HG03095 (cell line): ENCODE data around the gene SERPINB7.
A peak's percentile ranks its signal among the peaks of the same experiment; 100 is the strongest.

Source experiments
- ATAC-seq: cut with Tn5 transposase; IDR thresholded peaks from one replicate; pipeline ENCODE4 v1.9.1; 2021; ENCODE audit warnings: moderate library complexity; ENCODE audit not compliant: unreplicated experiment

The SERPINB7 gene

GRCh38 chr18:63787673-63788072 lies 12.5 kb downstream of the SERPINB7 start:
- ATAC-seq = no peak

GRCh38 chr18:63788447-63789096 lies 13.4 kb downstream of the SERPINB7 start:
- no peak for ATAC-seq

GRCh38 chr18:63789327-63789726 lies 14.1 kb downstream of the SERPINB7 start:
- no peak for ATAC-seq

DNA sequence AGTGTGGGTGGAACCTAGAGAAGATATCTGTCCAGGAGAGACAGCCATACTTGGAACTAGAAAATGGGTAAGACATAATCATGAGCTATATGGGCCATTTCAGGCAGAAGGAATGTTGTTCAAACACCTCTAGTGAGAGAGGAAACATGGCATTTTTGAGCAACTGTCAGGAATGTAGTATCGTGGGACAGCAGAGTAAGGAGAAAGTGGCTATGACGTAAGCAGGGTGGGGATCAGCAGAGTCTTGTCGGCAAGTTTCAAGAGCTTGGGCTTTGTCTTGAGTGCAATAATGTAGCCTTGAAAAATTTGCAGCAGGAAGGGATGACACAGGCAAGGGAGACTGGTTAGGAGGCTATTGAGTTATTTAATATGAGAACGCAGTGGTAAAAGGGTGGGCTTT lies 20.4 kb downstream of the SERPINB7 start:
- no peak for ATAC-seq

GRCh38 chr18:63799189-63799588 lies 24.0 kb downstream of the SERPINB7 start:
- ATAC-seq = no peak

DNA sequence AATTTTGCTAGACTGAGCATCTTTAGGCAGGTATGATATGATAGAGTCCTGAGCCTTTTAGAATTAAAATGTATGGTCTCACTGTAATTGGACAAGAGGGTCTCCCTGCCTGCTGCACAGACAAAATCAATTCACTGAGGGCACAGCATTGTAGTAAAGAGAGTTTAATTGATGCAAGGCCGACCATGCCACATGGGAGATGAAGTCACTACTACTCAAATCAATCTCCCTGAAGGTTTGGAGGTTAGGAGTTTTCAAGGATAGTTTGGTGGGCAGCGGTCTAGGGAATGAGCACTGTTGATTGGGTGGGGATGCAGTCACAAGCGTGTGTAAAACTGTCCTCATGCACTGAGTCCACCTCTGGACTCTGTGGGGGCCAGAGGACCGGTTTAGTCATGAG lies 26.1 kb downstream of the SERPINB7 start:
- no peak for ATAC-seq

DNA sequence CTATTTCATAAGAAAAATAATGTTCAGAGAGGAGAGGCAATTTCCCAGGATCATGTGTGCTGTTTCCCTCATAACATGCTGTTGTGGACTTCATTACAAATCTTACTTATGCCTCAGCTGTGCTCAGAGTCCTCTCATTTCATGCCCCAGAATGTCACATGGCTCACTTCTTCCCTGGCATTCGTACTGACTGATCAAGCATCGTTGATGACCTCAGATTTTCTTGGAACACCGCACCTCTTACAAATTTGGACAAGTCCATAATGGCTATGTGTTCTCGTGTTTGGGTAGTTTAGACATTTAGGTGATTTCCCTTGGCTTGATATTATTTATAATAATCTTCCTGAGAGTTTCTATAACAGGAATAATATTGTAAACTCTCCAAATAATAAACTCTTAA lies 32.9 kb downstream of the SERPINB7 start:
- ATAC-seq = no peak

GRCh38 chr18:63817441-63818051 lies 42.3 kb downstream of the SERPINB7 start:
- no peak for ATAC-seq

DNA sequence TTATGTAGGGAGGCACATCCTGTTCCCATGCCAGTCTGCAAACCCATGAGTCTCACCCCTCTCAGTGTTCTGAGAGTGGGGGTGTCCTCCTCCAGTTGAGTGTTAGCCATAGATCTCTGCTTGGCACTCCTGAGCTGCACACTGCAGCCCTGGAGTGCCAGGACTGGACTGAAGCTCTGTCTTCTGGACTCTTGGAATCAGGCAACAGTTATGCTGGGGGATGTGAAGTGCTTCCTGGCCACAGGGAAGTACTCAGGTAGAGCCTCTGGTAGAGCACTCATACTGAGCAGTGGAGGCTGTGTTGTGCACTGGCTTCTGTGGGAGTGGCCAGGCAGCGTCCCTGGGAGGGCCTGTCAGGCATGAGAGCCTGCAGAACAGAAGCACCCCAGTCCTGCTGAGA lies 43.0 kb downstream of the SERPINB7 start:
- no peak for ATAC-seq

DNA sequence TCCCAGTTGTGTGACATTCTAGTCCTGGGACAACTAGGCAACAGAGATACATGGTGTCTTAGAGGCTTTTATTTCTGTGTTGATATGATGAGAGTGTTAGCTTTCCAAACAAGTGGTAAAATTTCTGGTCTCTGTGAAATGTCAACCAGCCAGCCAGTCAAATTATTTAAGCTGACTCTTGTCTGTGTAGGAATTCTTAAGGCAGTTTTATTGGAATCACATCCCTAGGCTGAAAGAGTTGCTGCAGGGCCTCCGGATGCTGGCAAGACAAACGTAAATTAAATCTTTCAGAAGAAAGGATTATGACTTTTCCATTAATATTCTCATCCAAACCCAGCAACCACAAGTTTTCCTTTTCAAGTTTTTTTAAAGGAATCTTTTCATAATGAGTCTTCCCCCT lies 44.6 kb downstream of the SERPINB7 start:
- no peak for ATAC-seq

- ATAC-seq = no peak
Observed at GRCh38 chr18:63820694-63821093, 45.5 kb downstream of the SERPINB7 start.

DNA sequence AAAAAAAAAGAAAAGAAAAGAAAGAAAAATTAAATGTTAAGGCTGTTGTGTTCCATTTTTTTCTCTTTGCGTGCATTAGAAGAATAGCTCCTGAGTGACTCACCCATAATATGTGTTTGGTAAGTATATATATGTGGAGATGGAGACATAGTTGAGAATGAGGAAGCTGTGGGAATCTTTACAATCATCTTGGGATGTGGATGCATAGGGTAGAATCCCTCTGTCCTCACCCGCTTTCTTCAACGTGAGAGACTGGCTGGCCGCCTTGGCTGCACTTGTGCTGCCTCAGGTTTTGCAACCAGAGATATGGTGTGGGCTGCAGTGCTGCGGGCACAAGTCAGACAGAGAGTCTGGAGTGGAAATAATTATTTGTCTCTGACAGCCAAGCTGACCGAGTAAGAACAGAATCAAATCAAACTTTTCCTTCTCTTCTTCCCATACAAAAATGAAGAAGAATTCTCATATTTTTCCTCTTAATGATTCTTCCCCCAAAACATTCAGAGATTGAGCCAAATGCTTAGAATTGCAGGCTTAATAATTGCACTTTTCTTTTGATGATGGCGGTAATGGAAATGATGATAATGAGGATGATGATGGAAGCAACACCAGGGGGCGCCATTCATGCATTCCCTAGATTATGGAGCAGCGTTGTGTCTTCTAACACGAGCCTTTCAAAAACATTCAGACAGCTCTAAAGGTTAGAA lies 48.5 kb downstream of the SERPINB7 start:
- ATAC-seq = no peak

DNA sequence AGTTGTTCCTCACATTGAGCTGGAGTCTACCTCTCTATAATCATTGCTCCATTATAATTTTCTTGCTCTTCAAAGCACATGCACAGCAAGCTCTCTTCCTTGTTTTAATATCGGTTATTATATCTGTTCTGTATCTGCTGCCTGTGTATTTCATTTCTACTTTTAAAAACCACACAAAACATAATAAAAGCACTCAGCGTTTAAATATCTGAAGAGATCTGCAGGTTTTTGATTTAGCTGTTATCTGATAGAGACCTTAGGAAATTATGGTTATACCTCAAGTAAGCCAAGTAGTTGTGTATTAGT lies 49.0 kb downstream of the SERPINB7 start:
- ATAC-seq = no peak

GRCh38 chr18:63828120-63828519 lies 52.9 kb downstream of the SERPINB7 start:
- no peak for ATAC-seq

GRCh38 chr18:63828656-63829055 lies 53.4 kb downstream of the SERPINB7 start:
- no peak for ATAC-seq

GRCh38 chr18:63829886-63830285 lies 54.7 kb downstream of the SERPINB7 start:
- ATAC-seq = no peak

GRCh38 chr18:63831080-63831788 lies 56.0 kb downstream of the SERPINB7 start:
- ATAC-seq = peak; percentile 93

- no peak for ATAC-seq
Observed at GRCh38 chr18:63832470-63832869, 57.3 kb downstream of the SERPINB7 start.

DNA sequence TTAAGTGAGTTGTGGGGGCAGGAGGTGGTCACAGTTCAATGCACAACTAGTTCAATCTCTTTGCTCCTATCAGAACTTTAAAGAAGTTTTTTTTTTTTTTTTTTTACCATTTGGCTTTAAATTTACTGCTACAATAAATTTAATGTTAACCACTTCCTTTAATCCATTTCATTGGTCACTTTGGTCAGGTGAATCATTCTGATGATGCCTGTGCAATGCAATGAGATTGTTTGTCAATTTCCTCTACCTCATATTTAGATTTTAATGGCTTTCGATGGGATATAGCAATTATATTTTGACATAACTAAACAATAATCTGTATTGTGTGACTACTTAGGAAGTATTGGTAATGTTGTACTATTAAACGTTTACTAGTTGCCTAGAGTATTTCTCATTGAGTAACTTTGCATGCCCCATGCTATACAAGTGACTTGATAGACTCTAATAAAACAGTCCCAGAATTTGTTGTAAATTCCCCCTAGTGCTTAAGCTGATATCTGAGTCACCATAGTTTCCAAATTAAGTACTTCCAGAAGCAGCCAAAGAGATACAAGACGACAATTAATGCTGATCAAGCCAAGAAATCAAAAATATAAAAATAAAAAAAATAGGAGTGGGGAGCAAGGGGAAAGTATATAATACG lies 59.4 kb downstream of the SERPINB7 start:
- ATAC-seq = no peak

- ATAC-seq = no peak
Observed at GRCh38 chr18:63836456-63836855, 61.2 kb downstream of the SERPINB7 start.

- ATAC-seq = no peak
Observed at GRCh38 chr18:63837590-63837989, 62.4 kb downstream of the SERPINB7 start.
